HEK293 (cell line): ENCODE measurements around the gene ZNHIT1.

ENCODE experiments used
- BCL11A ChIP-seq: fragments of 450-650 bp; formaldehyde crosslinking; IDR thresholded peaks from 2 replicates; pipeline ENCODE4 v1.5.1; 2016; ENCODE audit warnings: low read depth, missing biosample characterization, missing genetic modification characterization
- FEZF1 ChIP-seq: fragments of 450-650 bp; formaldehyde crosslinking; IDR thresholded peaks from 2 replicates; pipeline ENCODE4 v1.5.1; 2016; ENCODE audit warnings: missing biosample characterization, missing genetic modification characterization
- GLI2 ChIP-seq: fragments of 450-650 bp; formaldehyde crosslinking; IDR thresholded peaks from 2 replicates; pipeline ENCODE4; 2017; ENCODE audit warnings: missing biosample characterization, missing genetic modification characterization, low read depth, borderline replicate concordance
- KLF7 ChIP-seq: fragments of 450-650 bp; formaldehyde crosslinking; IDR thresholded peaks from 2 replicates; pipeline ENCODE4 v1.5.1; 2016; ENCODE audit warnings: missing biosample characterization, missing genetic modification characterization, borderline replicate concordance
- KLF8 ChIP-seq: fragments of 450-650 bp; formaldehyde crosslinking; IDR thresholded peaks from 2 replicates; pipeline ENCODE4 v1.5.1; 2016; ENCODE audit warnings: missing biosample characterization, missing genetic modification characterization
- MYNN ChIP-seq: fragments of 450-650 bp; formaldehyde crosslinking; IDR thresholded peaks from 2 replicates; pipeline ENCODE4 v1.5.1; 2016; ENCODE audit warnings: missing biosample characterization, missing genetic modification characterization, borderline replicate concordance
- MZF1 ChIP-seq: fragments of 450-650 bp; formaldehyde crosslinking; IDR thresholded peaks from 2 replicates; pipeline ENCODE4 v1.5.1; 2017; ENCODE audit warnings: missing biosample characterization, missing genetic modification characterization, borderline replicate concordance
- RBAK ChIP-seq: fragments of 450-650 bp; formaldehyde crosslinking; IDR thresholded peaks from 2 replicates; pipeline ENCODE4 v1.5.1; 2016; ENCODE audit warnings: missing biosample characterization, missing genetic modification characterization
- SALL2 ChIP-seq: fragments of 450-650 bp; formaldehyde crosslinking; IDR thresholded peaks from 2 replicates; pipeline ENCODE4 v1.5.0; 2017; ENCODE audit warnings: missing biosample characterization, mild to moderate bottlenecking, missing genetic modification characterization, borderline replicate concordance
- TRIM28 ChIP-seq: IDR thresholded peaks from 2 replicates; pipeline ENCODE4 v1.6.1; 2011; ENCODE audit warnings: low read length, control low read depth, borderline replicate concordance
- YY1 ChIP-seq: fragments of 450-650 bp; formaldehyde crosslinking; IDR thresholded peaks from 2 replicates; pipeline ENCODE4 v1.5.1; 2018; ENCODE audit warnings: missing biosample characterization, missing genetic modification characterization
- ZBTB11 ChIP-seq: fragments of 450-650 bp; formaldehyde crosslinking; conservative IDR thresholded peaks from 2 replicates; pipeline ENCODE4 v1.5.1; 2016; ENCODE audit warnings: low read depth, missing biosample characterization, missing genetic modification characterization
- ZBTB48 ChIP-seq: fragments of 450-650 bp; formaldehyde crosslinking; IDR thresholded peaks from 2 replicates; pipeline ENCODE4 v1.5.1; 2016; ENCODE audit warnings: missing biosample characterization, missing genetic modification characterization
- ZFP3 ChIP-seq: fragments of 450-650 bp; formaldehyde crosslinking; IDR thresholded peaks from 2 replicates; pipeline ENCODE4 v1.5.1; 2016; ENCODE audit warnings: low read depth, missing biosample characterization, missing genetic modification characterization
- ZFP41 ChIP-seq: fragments of 450-650 bp; formaldehyde crosslinking; IDR thresholded peaks from 2 replicates; pipeline ENCODE4 v1.5.1; 2016; ENCODE audit warnings: missing biosample characterization, missing genetic modification characterization, borderline replicate concordance
- ZNF112 ChIP-seq: fragments of 450-650 bp; formaldehyde crosslinking; IDR thresholded peaks from 2 replicates; pipeline ENCODE4 v1.5.0; 2017; ENCODE audit warnings: missing biosample characterization, missing genetic modification characterization
- ZNF114 ChIP-seq: fragments of 450-650 bp; formaldehyde crosslinking; IDR thresholded peaks from 2 replicates; pipeline ENCODE4 v1.5.0; 2017; ENCODE audit warnings: missing biosample characterization, missing genetic modification characterization
- ZNF174 ChIP-seq: fragments of 450-650 bp; formaldehyde crosslinking; IDR thresholded peaks from 2 replicates; pipeline ENCODE4 v1.5.0; 2017; ENCODE audit warnings: missing biosample characterization, mild to moderate bottlenecking, missing genetic modification characterization
- ZNF202 ChIP-seq: fragments of 450-650 bp; formaldehyde crosslinking; IDR thresholded peaks from 2 replicates; pipeline ENCODE4 v1.5.1; 2016; ENCODE audit warnings: missing biosample characterization, missing genetic modification characterization, borderline replicate concordance
- ZNF23 ChIP-seq: fragments of 450-650 bp; formaldehyde crosslinking; IDR thresholded peaks from 2 replicates; pipeline ENCODE4 v1.5.1; 2016; ENCODE audit warnings: missing biosample characterization, missing genetic modification characterization, borderline replicate concordance
- ZNF37A ChIP-seq: fragments of 450-650 bp; IDR thresholded peaks from 2 replicates; pipeline ENCODE4 v1.5.1; 2018; ENCODE audit warnings: missing biosample characterization, missing genetic modification characterization
- ZNF514 ChIP-seq: fragments of 450-650 bp; formaldehyde crosslinking; IDR thresholded peaks from 2 replicates; pipeline ENCODE4 v1.5.1; 2016; ENCODE audit warnings: missing biosample characterization, missing genetic modification characterization
- ZNF561 ChIP-seq: fragments of 450-650 bp; IDR thresholded peaks from 2 replicates; pipeline ENCODE4 v1.5.1; 2018; ENCODE audit warnings: missing biosample characterization, missing genetic modification characterization, borderline replicate concordance
- ZNF600 ChIP-seq: fragments of 450-650 bp; formaldehyde crosslinking; IDR thresholded peaks from 2 replicates; pipeline ENCODE4 v1.5.1; 2016; ENCODE audit warnings: missing biosample characterization, missing genetic modification characterization
- ZNF623 ChIP-seq: fragments of 450-650 bp; formaldehyde crosslinking; IDR thresholded peaks from 2 replicates; pipeline ENCODE4 v1.5.1; 2016; ENCODE audit warnings: missing biosample characterization, missing genetic modification characterization
- ZNF624 ChIP-seq: fragments of 450-650 bp; formaldehyde crosslinking; IDR thresholded peaks from 2 replicates; pipeline ENCODE4 v1.5.1; 2017; ENCODE audit warnings: missing biosample characterization, missing genetic modification characterization
- ZNF660 ChIP-seq: fragments of 450-650 bp; IDR thresholded peaks from 2 replicates; pipeline ENCODE4 v1.5.1; 2018; ENCODE audit warnings: missing biosample characterization, mild to moderate bottlenecking, missing genetic modification characterization
- ZNF677 ChIP-seq: fragments of 450-650 bp; IDR thresholded peaks from 2 replicates; pipeline ENCODE4 v1.5.0; 2018; ENCODE audit warnings: missing biosample characterization, mild to moderate bottlenecking, missing genetic modification characterization, moderate library complexity
- ZNF837 ChIP-seq: fragments of 450-650 bp; formaldehyde crosslinking; IDR thresholded peaks from 2 replicates; pipeline ENCODE4 v1.5.1; 2016; ENCODE audit warnings: missing biosample characterization, missing genetic modification characterization
- ZXDB ChIP-seq: fragments of 450-650 bp; formaldehyde crosslinking; IDR thresholded peaks from 2 replicates; pipeline ENCODE4 v1.5.1; 2016; ENCODE audit warnings: missing biosample characterization, missing genetic modification characterization
- TF ChIP-seq, protein P1 (sequence below): sonication (generic); formaldehyde crosslinking; IDR thresholded peaks from 2 replicates; pipeline ENCODE4 v1.8.1; 2022; ENCODE audit warnings: mild to moderate bottlenecking, moderate library complexity, missing genetic modification reagents
- TF ChIP-seq, protein P2 (sequence below): fragments of 450-650 bp; formaldehyde crosslinking; conservative IDR thresholded peaks from 2 replicates; pipeline ENCODE4 v1.5.1; 2016; ENCODE audit warnings: low read depth, missing biosample characterization, missing genetic modification characterization

ZNHIT1 gene

DNA sequence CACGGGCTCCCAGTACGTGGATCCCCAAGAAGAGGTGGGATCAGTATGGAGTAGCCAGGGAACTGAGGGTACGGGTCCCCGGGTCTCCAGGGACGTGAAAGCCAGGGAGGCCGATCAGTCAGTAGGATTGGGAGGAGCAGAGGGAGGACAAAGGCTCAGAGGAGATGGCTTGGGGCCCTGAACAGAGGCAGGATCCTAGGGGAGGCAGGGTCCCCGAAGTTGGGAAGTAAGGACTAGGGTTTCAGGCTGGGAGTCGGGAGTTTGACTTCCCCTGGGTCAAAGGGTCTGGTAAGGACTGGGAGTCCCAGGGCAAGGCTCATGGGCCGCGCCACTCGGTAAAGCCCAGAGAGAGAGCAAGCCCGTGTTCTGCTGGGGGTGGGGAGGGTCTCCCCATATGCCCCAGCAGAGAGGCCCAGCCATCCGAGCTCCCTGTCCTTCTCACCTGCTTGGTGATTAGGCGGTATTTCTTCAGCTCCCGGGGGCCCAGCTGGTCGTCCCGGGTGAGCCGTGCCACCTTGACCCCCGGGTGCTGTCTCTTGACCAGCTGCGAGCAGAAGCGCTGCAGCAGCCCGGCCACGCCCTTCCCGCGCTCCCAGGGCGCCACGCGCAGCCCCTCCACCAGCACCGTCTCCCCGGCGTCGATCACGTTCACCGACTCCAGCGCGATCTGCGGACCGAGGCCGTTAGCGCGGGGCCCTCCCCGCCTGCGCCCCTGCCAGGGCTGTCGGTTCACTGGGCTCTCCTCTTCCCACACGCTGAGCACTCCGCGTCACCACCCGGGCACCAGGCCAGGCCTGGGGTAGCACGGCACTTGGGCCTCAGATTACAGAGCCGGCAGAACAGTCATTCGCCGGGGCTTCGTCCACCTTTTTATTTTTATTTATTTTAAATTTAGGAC, 44.9 kb upstream of the ZNHIT1 start (continued):
- TF ChIP-seq, protein P1, sequence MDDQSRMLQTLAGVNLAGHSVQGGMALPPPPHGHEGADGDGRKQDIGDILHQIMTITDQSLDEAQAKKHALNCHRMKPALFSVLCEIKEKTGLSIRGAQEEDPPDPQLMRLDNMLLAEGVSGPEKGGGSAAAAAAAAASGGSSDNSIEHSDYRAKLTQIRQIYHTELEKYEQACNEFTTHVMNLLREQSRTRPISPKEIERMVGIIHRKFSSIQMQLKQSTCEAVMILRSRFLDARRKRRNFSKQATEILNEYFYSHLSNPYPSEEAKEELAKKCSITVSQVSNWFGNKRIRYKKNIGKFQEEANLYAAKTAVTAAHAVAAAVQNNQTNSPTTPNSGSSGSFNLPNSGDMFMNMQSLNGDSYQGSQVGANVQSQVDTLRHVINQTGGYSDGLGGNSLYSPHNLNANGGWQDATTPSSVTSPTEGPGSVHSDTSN (CRISPR knock-in tag): no peak
- TF ChIP-seq MZF1 (tag by site-specific recombination): no peak
- TF ChIP-seq ZNF561 (tag by site-specific recombination): peak; percentile 76; the same call in 1 of the 2 replicates
- no peak for TF ChIP-seq ZNF514
- peak; percentile 18; the same call in 1 of the 2 replicates for TF ChIP-seq KLF8
- TF ChIP-seq ZFP3 (tag by site-specific recombination): no peak
- no peak for TF ChIP-seq ZNF23 (tag by site-specific recombination)
- TF ChIP-seq RBAK (tag by site-specific recombination): no peak
- TF ChIP-seq KLF7 (tag by site-specific recombination): peak; percentile 54; the same call in 1 of the 2 replicates
- no peak for TF ChIP-seq ZNF624
- TF ChIP-seq ZNF114: no peak
- TF ChIP-seq MYNN (tag by site-specific recombination): no peak
- peak; percentile 82 for TF ChIP-seq ZXDB (tag by site-specific recombination)
- TF ChIP-seq ZNF37A: no peak
- TF ChIP-seq FEZF1 (tag by site-specific recombination): no peak
- TF ChIP-seq ZNF600 (tag by site-specific recombination): peak; percentile 94
- TF ChIP-seq GLI2 (tag by site-specific recombination): no peak
- no peak for TF ChIP-seq BCL11A (tag by site-specific recombination)
- TF ChIP-seq TRIM28: no peak
- no peak for TF ChIP-seq ZBTB11 (tag by site-specific recombination)
- TF ChIP-seq ZNF174: no peak
- no peak for TF ChIP-seq SALL2 (tag by site-specific recombination)
- TF ChIP-seq ZNF837 (tag by site-specific recombination): no peak
- TF ChIP-seq ZNF677 (tag by site-specific recombination): no peak
- TF ChIP-seq ZNF623 (tag by site-specific recombination): 0 out of 2 replicates have a peak, but pooled peaks have one; percentile 4
- TF ChIP-seq ZNF660 (tag by site-specific recombination): 0 out of 2 replicates have a peak, but pooled peaks have one; percentile 44
- TF ChIP-seq ZBTB48: peak; percentile 15; the same call in 1 of the 2 replicates
- no peak for TF ChIP-seq ZNF202 (tag by site-specific recombination)
- no peak for TF ChIP-seq YY1
- TF ChIP-seq, protein P2, sequence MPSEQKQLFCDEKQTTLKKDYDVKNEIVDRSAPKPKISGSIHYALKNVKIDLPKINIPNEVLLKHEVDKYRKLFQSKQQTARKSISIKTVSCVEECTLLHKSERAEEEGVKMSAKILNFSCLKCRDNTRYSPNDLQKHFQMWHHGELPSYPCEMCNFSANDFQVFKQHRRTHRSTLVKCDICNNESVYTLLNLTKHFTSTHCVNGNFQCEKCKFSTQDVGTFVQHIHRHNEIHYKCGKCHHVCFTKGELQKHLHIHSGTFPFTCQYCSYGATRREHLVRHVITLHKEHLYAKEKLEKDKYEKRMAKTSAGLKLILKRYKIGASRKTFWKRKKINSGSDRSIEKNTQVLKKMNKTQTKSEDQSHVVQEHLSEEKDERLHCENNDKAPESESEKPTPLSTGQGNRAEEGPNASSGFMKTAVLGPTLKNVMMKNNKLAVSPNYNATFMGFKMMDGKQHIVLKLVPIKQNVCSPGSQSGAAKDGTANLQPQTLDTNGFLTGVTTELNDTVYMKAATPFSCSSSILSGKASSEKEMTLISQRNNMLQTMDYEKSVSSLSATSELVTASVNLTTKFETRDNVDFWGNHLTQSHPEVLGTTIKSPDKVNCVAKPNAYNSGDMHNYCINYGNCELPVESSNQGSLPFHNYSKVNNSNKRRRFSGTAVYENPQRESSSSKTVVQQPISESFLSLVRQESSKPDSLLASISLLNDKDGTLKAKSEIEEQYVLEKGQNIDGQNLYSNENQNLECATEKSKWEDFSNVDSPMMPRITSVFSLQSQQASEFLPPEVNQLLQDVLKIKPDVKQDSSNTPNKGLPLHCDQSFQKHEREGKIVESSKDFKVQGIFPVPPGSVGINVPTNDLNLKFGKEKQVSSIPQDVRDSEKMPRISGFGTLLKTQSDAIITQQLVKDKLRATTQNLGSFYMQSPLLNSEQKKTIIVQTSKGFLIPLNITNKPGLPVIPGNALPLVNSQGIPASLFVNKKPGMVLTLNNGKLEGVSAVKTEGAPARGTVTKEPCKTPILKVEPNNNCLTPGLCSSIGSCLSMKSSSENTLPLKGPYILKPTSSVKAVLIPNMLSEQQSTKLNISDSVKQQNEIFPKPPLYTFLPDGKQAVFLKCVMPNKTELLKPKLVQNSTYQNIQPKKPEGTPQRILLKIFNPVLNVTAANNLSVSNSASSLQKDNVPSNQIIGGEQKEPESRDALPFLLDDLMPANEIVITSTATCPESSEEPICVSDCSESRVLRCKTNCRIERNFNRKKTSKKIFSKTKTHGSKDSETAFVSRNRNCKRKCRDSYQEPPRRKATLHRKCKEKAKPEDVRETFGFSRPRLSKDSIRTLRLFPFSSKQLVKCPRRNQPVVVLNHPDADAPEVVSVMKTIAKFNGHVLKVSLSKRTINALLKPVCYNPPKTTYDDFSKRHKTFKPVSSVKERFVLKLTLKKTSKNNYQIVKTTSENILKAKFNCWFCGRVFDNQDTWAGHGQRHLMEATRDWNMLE: no peak
- TF ChIP-seq ZFP41 (tag by site-specific recombination): no peak
- TF ChIP-seq ZNF112 (tag by site-specific recombination): no peak
